K562 (cell line): ENCODE data around the gene PSMD1.

ENCODE experiments used
- FOXK2 ChIP-seq, 2 experiments: fragments of 450-650 bp; IDR thresholded peaks in 1 of 2; conservative IDR thresholded peaks in 1 of 2; 2 replicates each; pipeline ENCODE4 v1.6.1; 2016; ENCODE audit warnings: low read depth in 2 of 2, mild to moderate bottlenecking in 1 of 2
- GABPA ChIP-seq: fragments of 200-800 bp; sonication (Bioruptor generic); conservative IDR thresholded peaks from 2 replicates; pipeline ENCODE4 v1.6.1; 2016; ENCODE audit warnings: low read depth, missing genetic modification characterization, missing compliant biosample characterization
- NBN ChIP-seq: fragments of 450-650 bp; IDR thresholded peaks from 2 replicates; pipeline ENCODE4 v1.6.1; 2016; ENCODE audit warnings: low read depth, mild to moderate bottlenecking
- POLR2A ChIP-seq: fragments of 450-650 bp; conservative IDR thresholded peaks from 2 replicates; pipeline ENCODE4 v1.6.1; 2016
- PURB ChIP-seq: sonication (generic); formaldehyde crosslinking; IDR thresholded peaks from 2 replicates; pipeline ENCODE4 v1.9.0; 2021; ENCODE audit warnings: low read depth, mild to moderate bottlenecking, missing genetic modification reagents
- TGIF2 ChIP-seq: sonication (generic); formaldehyde crosslinking; IDR thresholded peaks from 2 replicates; pipeline ENCODE4 v1.8.1; 2022; ENCODE audit warnings: mild to moderate bottlenecking, missing genetic modification reagents, moderate library complexity
- TF ChIP-seq, protein P1 (sequence below), 3 experiments: IDR thresholded peaks in 2 of 3; conservative IDR thresholded peaks in 1 of 3; 2 replicates each; pipeline ENCODE4 v1.5.1; 2011 to 2012; ENCODE audit warnings: low read length in 3 of 3, mild to moderate bottlenecking in 3 of 3, control low read depth in 2 of 3, improper control_type of control experiment in 1 of 3, inconsistent platforms in 1 of 3, low read depth in 1 of 3, mixed read lengths in 1 of 3, moderate library complexity in 1 of 3; ENCODE audit not compliant: insufficient read depth in 2 of 3
- TF ChIP-seq, protein P2 (sequence below): fragments of 450-650 bp; formaldehyde crosslinking; IDR thresholded peaks from 2 replicates; pipeline ENCODE4 v1.4.0; 2020; ENCODE audit warnings: mild to moderate bottlenecking, moderate library complexity
- TF ChIP-seq, protein P3 (sequence below): IDR thresholded peaks from 3 replicates; pipeline ENCODE4 v1.6.1; 2011; ENCODE audit warnings: borderline replicate concordance, mild to moderate bottlenecking, moderate library complexity; ENCODE audit not compliant: insufficient read length; ENCODE audit errors: extremely low read depth
- TF ChIP-seq, protein P4 (sequence below): sonication (generic); formaldehyde crosslinking; IDR thresholded peaks from 2 replicates; pipeline ENCODE4 v1.8.1; 2023; ENCODE audit warnings: mild to moderate bottlenecking, missing genetic modification reagents

DNA sequence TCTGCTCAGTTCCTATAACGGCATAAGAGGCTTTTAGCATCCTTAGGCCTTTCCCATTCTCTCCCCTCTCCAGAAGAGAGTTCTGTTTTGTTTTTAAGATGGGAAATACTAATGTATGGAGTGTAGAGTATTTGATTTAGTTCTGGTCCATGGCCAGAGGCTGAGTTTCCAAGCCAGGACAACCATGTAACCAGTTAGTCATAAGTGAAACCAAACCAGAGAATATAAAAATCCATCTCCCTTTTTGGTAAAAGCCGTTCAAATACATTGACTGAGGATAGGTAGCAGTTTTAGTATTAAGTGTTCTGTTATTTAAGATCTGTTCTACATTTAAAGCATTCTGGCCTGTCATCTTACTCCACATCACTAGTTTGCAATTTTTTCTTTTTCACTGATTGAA is 3.1 kb downstream of the PSMD1 start:
- TF ChIP-seq, protein P1, sequence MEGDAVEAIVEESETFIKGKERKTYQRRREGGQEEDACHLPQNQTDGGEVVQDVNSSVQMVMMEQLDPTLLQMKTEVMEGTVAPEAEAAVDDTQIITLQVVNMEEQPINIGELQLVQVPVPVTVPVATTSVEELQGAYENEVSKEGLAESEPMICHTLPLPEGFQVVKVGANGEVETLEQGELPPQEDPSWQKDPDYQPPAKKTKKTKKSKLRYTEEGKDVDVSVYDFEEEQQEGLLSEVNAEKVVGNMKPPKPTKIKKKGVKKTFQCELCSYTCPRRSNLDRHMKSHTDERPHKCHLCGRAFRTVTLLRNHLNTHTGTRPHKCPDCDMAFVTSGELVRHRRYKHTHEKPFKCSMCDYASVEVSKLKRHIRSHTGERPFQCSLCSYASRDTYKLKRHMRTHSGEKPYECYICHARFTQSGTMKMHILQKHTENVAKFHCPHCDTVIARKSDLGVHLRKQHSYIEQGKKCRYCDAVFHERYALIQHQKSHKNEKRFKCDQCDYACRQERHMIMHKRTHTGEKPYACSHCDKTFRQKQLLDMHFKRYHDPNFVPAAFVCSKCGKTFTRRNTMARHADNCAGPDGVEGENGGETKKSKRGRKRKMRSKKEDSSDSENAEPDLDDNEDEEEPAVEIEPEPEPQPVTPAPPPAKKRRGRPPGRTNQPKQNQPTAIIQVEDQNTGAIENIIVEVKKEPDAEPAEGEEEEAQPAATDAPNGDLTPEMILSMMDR (IDR thresholded peaks at IDR 0.05 in 2 of 3, conservative IDR thresholded peaks at IDR 0.05 in 1 of 3; ENCODE audit: insufficient read depth in 2 of 3, low read depth in 1 of 3, low read length in 3 of 3) = no peak
- TF ChIP-seq POLR2A (no peak), TGIF2 (CRISPR knock-in tag) (no peak), FOXK2 (conservative IDR thresholded peaks at IDR 0.05 in 1 of 2, IDR thresholded peaks at IDR 0.05 in 1 of 2; ENCODE audit: low read depth in 2 of 2) (no peak), GABPA (tag) (no peak), NBN (no peak), PURB (CRISPR knock-in tag) (no peak)
- TF ChIP-seq, protein P2, sequence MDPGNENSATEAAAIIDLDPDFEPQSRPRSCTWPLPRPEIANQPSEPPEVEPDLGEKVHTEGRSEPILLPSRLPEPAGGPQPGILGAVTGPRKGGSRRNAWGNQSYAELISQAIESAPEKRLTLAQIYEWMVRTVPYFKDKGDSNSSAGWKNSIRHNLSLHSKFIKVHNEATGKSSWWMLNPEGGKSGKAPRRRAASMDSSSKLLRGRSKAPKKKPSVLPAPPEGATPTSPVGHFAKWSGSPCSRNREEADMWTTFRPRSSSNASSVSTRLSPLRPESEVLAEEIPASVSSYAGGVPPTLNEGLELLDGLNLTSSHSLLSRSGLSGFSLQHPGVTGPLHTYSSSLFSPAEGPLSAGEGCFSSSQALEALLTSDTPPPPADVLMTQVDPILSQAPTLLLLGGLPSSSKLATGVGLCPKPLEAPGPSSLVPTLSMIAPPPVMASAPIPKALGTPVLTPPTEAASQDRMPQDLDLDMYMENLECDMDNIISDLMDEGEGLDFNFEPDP (CRISPR knock-in tag) = no peak
- TF ChIP-seq, protein P3, sequence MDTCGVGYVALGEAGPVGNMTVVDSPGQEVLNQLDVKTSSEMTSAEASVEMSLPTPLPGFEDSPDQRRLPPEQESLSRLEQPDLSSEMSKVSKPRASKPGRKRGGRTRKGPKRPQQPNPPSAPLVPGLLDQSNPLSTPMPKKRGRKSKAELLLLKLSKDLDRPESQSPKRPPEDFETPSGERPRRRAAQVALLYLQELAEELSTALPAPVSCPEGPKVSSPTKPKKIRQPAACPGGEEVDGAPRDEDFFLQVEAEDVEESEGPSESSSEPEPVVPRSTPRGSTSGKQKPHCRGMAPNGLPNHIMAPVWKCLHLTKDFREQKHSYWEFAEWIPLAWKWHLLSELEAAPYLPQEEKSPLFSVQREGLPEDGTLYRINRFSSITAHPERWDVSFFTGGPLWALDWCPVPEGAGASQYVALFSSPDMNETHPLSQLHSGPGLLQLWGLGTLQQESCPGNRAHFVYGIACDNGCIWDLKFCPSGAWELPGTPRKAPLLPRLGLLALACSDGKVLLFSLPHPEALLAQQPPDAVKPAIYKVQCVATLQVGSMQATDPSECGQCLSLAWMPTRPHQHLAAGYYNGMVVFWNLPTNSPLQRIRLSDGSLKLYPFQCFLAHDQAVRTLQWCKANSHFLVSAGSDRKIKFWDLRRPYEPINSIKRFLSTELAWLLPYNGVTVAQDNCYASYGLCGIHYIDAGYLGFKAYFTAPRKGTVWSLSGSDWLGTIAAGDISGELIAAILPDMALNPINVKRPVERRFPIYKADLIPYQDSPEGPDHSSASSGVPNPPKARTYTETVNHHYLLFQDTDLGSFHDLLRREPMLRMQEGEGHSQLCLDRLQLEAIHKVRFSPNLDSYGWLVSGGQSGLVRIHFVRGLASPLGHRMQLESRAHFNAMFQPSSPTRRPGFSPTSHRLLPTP = no peak
- TF ChIP-seq, protein P4, sequence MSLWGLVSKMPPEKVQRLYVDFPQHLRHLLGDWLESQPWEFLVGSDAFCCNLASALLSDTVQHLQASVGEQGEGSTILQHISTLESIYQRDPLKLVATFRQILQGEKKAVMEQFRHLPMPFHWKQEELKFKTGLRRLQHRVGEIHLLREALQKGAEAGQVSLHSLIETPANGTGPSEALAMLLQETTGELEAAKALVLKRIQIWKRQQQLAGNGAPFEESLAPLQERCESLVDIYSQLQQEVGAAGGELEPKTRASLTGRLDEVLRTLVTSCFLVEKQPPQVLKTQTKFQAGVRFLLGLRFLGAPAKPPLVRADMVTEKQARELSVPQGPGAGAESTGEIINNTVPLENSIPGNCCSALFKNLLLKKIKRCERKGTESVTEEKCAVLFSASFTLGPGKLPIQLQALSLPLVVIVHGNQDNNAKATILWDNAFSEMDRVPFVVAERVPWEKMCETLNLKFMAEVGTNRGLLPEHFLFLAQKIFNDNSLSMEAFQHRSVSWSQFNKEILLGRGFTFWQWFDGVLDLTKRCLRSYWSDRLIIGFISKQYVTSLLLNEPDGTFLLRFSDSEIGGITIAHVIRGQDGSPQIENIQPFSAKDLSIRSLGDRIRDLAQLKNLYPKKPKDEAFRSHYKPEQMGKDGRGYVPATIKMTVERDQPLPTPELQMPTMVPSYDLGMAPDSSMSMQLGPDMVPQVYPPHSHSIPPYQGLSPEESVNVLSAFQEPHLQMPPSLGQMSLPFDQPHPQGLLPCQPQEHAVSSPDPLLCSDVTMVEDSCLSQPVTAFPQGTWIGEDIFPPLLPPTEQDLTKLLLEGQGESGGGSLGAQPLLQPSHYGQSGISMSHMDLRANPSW (CRISPR knock-in tag) = no peak
